GM19455 (cell line): ENCODE results near the gene DESI1.
"Not testable (repeated sequence)": the region's sequence is repeated elsewhere in the genome, so short reads cannot be mapped to it uniquely, and the experiment has no call there.

Experiments
- ATAC-seq: cut with Tn5 transposase; IDR thresholded peaks from one replicate; pipeline ENCODE4 v1.9.1; 2021; ENCODE audit not compliant: unreplicated experiment

DESI1 gene

GRCh38 chr22:41561788-41562187 is 59.1 kb downstream of the DESI1 start:
- no peak for ATAC-seq

DNA sequence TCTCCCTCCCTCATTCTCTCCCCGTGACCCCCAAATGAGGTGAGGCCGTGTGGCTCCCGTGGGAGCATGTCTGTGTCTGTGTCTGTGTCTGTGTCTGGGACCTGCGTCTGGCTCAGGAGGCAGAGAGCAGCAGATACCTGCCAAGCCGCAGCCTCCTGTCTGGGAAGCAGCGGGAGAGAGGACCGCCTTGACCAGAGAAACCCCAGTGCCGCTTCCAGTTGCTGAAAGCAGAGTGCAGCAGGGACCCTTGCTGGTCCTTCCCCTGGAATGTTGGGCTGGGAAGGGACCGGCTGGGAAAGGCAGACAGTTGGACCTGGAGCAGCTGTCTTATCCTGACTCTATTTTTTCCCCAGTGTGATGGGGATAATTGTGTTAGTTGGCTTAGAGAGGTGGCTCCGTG is 59.5 kb downstream of the DESI1 start:
- ATAC-seq, result no peak

DNA sequence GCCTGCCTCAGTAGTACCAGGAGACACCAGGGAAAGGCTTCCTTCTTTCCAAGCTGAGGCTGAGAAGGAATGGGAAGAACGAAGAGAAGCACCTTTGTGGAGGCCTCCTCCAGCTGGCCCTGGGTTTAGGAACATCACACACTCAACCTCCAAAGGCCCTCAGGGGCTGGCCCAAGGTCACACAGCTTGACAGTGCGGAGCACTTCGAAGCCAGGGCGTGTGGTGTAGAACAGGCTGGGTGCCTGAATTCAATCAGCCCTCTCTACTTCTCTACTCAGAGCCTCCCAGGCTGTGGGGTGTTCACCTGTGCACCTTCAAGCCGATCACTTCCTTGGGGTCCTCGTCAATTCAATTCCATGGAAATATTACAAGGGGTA is 60.8 kb downstream of the DESI1 start:
- no peak for ATAC-seq

GRCh38 chr22:41558241-41558630 is 62.6 kb downstream of the DESI1 start:
- ATAC-seq, result not testable (repeated sequence)

DNA sequence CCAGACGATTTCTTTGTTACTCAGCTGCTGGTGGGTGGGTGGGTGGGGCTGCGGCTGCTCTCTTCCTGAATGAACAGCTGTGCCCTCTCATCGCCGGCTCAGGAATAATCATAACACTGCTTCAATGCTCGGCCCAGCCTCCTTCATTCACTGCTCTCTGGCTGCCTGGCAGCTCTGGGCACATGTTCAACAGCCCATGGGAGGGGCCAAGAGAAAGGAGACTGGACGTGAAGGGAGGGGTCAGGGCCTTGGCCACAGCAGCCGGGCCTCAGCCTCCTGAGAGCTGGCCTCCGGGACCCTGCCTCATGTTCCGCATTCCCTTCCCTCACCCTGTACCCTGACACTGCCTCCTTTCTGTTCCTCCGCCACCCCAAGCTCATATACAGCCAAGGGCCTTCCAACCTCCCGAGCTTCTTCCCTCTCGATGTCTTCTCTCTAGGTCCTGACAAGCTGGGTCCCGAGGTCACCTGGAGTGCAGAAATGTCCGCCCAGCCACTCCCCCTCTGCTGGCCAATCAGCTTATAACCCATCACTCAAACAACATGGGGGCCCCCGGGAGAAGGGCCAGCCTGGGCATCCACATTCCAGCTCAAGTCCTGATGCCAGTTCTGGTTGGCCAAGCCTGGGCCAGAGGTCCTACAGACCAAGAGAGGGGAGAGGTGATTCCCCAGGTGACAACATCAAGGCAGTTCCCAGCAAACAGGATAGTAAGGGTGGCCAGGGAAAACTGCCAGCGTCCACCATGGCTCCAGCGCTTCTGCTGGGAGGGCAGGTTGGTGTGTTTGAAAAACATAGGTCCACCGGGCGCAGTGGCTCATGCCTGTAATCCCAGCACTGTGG is 63.2 kb downstream of the DESI1 start:
- ATAC-seq, result no peak

DNA sequence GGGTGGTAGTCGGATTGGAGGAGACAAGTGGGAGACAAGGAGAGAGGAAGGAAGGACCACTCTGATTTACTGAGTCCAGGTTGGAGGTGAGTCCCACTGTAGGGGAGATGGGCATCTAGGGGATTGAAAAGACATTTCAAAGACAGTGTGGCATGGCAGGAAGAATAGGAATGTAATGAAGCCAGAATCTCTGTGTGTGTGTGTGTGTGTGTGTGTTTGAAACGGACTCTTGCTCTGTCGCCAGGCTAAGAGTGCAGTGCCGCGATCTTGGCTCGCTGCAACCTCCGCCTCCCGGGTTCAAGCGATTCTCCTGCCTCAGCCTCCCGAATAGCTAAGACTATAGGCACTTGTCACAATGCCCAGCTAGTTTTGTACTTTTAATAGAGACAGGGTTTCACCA is 64.3 kb downstream of the DESI1 start:
- ATAC-seq, result no peak

GRCh38 chr22:41555325-41555982 is 65.4 kb downstream of the DESI1 start:
- ATAC-seq, result no peak

DNA sequence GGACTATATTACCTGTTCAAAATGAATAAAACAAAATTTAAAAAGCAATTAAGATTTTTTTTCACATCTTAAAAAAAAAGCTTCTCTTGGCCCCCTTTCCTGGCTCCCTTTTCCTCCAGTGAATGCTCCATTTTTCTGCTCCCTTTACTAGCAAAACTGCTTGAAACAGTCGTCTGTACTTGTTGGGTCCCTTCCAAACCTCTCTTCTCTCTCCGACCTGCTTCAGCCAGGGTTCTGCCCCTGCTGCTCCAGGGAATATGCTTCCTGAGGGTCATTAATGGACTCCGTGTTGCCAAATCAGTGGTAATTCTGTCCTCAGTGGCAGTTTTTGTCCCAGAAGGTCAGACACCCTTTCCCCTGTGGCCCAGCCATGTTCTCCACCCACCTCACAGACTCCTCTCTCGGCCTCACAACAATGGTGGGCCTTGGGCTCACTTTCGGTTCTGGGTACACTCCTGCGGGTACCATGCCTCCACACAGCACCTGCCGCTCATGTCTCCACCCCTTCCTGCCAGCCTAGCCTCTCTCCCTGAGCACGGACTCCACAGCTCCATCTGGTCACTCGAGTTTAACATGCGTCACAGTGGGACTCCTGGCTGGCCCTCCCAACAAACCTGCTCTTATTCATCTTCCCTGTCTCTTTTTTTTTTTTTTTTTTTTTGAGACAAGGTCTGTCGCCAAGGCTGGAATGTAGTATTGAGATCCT is 68.8 kb downstream of the DESI1 start:
- ATAC-seq, result no peak

- ATAC-seq, result no peak
Measured at GRCh38 chr22:41550952-41551491, 69.8 kb downstream of the DESI1 start.

GRCh38 chr22:41548830-41549211 is 72.0 kb downstream of the DESI1 start:
- no peak for ATAC-seq
